K562 (cell line): ENCODE measurements around the gene CARD9. TPM values are rescaled to one million over a fixed set of nuclear protein-coding genes. Genes with fewer than 3 reads are reported as not detected.

Experiments
- ATAC-seq: fragments of 200-7000 bp; cut with Tn5 transposase; 3 replicates; pipeline ENCODE4 v1.9.1; 2020; ENCODE audit warnings: moderate library complexity
- BruUV-seq: library from RNA; stranded (reverse); fragments of 400-500 nt; replicated peaks from 2 replicates; lab custom pipeline; 2021; lab: Mats Ljungman, UMichigan
- CTCF ChIA-PET: fragments of 300-600 bp; formaldehyde crosslinking; extraction: SDS; loops from one replicate; lab custom pipeline; 2021; ENCODE audit warnings: low intra/inter-chr PET ratio; lab: Yijun Ruan, JAX
- POLR2A ChIA-PET: fragments of 300-600, 350-650 bp; sonication (Branson Sonifier 250); formaldehyde crosslinking; extraction: SDS; loops from one replicate; lab custom pipeline; 2021; ENCODE audit warnings: antibody characterized with exemption, inconsistent platforms; lab: Yijun Ruan, JAX
- DNase-seq, 4 experiments: peaks; one replicate each; pipeline versions ENCODE4 v3.0.0 to v3.0.0-alpha.2; 2011 to 2018; ENCODE audit warnings: low spot score in 3 of 4, mixed read lengths in 3 of 4; ENCODE audit errors: extremely low read depth in 1 of 4
- FAIRE-seq: peaks from 2 replicates; lab custom pipeline; 2011; peaks lifted over from hg19 to GRCh38; lab: Jason Lieb, UNC
- H2AFZ ChIP-seq: 2 replicates; pipeline ENCODE4 v1.6.0; 2011; ENCODE audit warnings: low read depth, low read length, control low read depth, inconsistent platforms
- H3K27ac ChIP-seq: fragments of 200-600 bp; 3 replicates; pipeline ENCODE4 v1.8.0; 2011; ENCODE audit warnings: low read depth, mild to moderate bottlenecking, control low read depth, inconsistent platforms, low read length, moderate library complexity, mixed read lengths; ENCODE audit errors: extremely low read depth
- H3K27me3 ChIP-seq, 2 experiments: fragments of 300-600 bp in 1 of 2; 2 replicates in 1 of 2; 3 replicates in 1 of 2; pipeline versions ENCODE4 v1.6.0 to v1.8.0; 2011; ENCODE audit warnings: inconsistent platforms in 2 of 2, low read length in 2 of 2, mild to moderate bottlenecking in 1 of 2, mixed read lengths in 1 of 2, moderate library complexity in 1 of 2; ENCODE audit not compliant: control insufficient read depth in 2 of 2, insufficient read depth in 2 of 2
- H3K36me3 ChIP-seq: fragments of 300-600 bp; 3 replicates; pipeline ENCODE4 v1.8.0; 2011; ENCODE audit warnings: mild to moderate bottlenecking, low read length, inconsistent platforms; ENCODE audit not compliant: control insufficient read depth, insufficient read depth
- H3K4me1 ChIP-seq, 2 experiments: fragments of 200-600 bp in 1 of 2; replicated peaks in 1 of 2; 2 replicates in 1 of 2; 3 replicates in 1 of 2; pipeline versions ENCODE4 v1.5.1 to v1.8.0; 2011; ENCODE audit warnings: inconsistent platforms in 2 of 2, low read length in 2 of 2, mild to moderate bottlenecking in 1 of 2, mixed read lengths in 1 of 2, moderate library complexity in 1 of 2; ENCODE audit not compliant: control insufficient read depth in 2 of 2, insufficient read depth in 2 of 2
- H3K4me2 ChIP-seq: 2 replicates; pipeline ENCODE4 v1.6.1; 2011; ENCODE audit warnings: low read length, control low read depth, inconsistent platforms, mixed read lengths; ENCODE audit not compliant: insufficient read depth
- H3K4me3 ChIP-seq: fragments of 200-600 bp; sonication (generic), shearing (Covaris generic); 2 replicates; pipeline ENCODE4 v1.5.1; 2016; ENCODE audit warnings: control low read depth, inconsistent platforms
- H3K79me2 ChIP-seq: fragments of 200-600 bp; 3 replicates; pipeline ENCODE4 v1.8.0; 2011; ENCODE audit warnings: low read length, inconsistent platforms; ENCODE audit not compliant: control insufficient read depth, insufficient read depth
- H3K9ac ChIP-seq, 2 experiments: 2 replicates each; pipeline versions ENCODE4 v1.6.0 to v1.6.1; 2011; ENCODE audit warnings: low read depth in 2 of 2, low read length in 2 of 2, control low read depth in 1 of 2, inconsistent platforms in 1 of 2, mild to moderate bottlenecking in 1 of 2, mixed read lengths in 1 of 2; ENCODE audit not compliant: insufficient read depth in 1 of 2
- H3K9me1 ChIP-seq: one replicate; pipeline ENCODE4 v1.6.0; 2011; ENCODE audit warnings: inconsistent platforms, mild to moderate bottlenecking, low read length, moderate library complexity; ENCODE audit not compliant: control insufficient read depth, insufficient read depth
- H3K9me3 ChIP-seq: replicated peaks from 2 replicates; pipeline ENCODE4 v1.5.1; 2011; ENCODE audit warnings: low read depth, low read length, inconsistent platforms; ENCODE audit not compliant: control insufficient read depth, insufficient read depth
- H4K20me1 ChIP-seq: replicated peaks from 2 replicates; pipeline ENCODE4 v1.6.1; 2011; ENCODE audit warnings: low read length, inconsistent platforms, mixed read lengths; ENCODE audit not compliant: control insufficient read depth, insufficient read depth
- ATF7 ChIP-seq: fragments of 450-650 bp; IDR thresholded peaks from 2 replicates; pipeline ENCODE4 v1.7.1; 2014; ENCODE audit warnings: mild to moderate bottlenecking, moderate library complexity
- KLF13 ChIP-seq: fragments of 450-650 bp; IDR thresholded peaks from 2 replicates; pipeline ENCODE4 v1.6.1; 2016; ENCODE audit warnings: missing genetic modification characterization, low read depth, mild to moderate bottlenecking, missing compliant biosample characterization, moderate library complexity, borderline replicate concordance
- PURB ChIP-seq: sonication (generic); formaldehyde crosslinking; IDR thresholded peaks from 2 replicates; pipeline ENCODE4 v1.9.0; 2021; ENCODE audit warnings: low read depth, mild to moderate bottlenecking, missing genetic modification reagents
- PYGO2 ChIP-seq: fragments of 450-650 bp; IDR thresholded peaks from 2 replicates; pipeline ENCODE4 v1.6.1; 2016; ENCODE audit warnings: mild to moderate bottlenecking, missing genetic modification characterization, moderate library complexity, missing compliant biosample characterization
- SMAD1 ChIP-seq: fragments of 150-350 bp; IDR thresholded peaks from 2 replicates; pipeline ENCODE4 v1.6.1; 2014; ENCODE audit warnings: low read length, low read depth; ENCODE audit not compliant: partially characterized antibody
- SMARCB1 ChIP-seq: IDR thresholded peaks from 2 replicates; pipeline ENCODE4 v1.6.1; 2011; ENCODE audit warnings: improper control_type of control experiment, low read depth; ENCODE audit not compliant: insufficient read length
- SMARCC2 ChIP-seq: fragments of 450-650 bp; IDR thresholded peaks from 2 replicates; pipeline ENCODE4 v1.6.1; 2017; ENCODE audit warnings: antibody characterized with exemption, moderate library complexity, mild to moderate bottlenecking, low read depth
- U2AF2 ChIP-seq: fragments of 200-400 bp; formaldehyde crosslinking; optimal IDR thresholded peaks from 2 replicates; pipeline ENCODE3; 2017; ENCODE audit warnings: low read depth, mild to moderate bottlenecking, low read length
- ZNF445 ChIP-seq: fragments of 250-450 bp; sonication (Bioruptor Pico); IDR thresholded peaks from 2 replicates; pipeline ENCODE4 v1.4.0; 2020; ENCODE audit warnings: low read depth, mild to moderate bottlenecking, moderate library complexity
- ZNF76 ChIP-seq: fragments of 250-450 bp; sonication (Bioruptor Pico); IDR thresholded peaks from 2 replicates; pipeline ENCODE4 v1.4.0; 2020; ENCODE audit warnings: mild to moderate bottlenecking, moderate library complexity, borderline replicate concordance
- WGBS: fragments of 100-300 bp; shearing (Covaris generic); methylation state at CpG from one replicate; pipeline ENCODE4 v1.1.6; 2016; ENCODE audit warnings: low coverage, mixed read lengths; ENCODE audit not compliant: insufficient coverage; ENCODE audit errors: missing lambda C conversion rate; 5-methylcytosine and 5-hydroxymethylcytosine counted together
- in situ Hi-C: fragments of 300-500 bp; cut with MboI; formaldehyde crosslinking; loops from 4 replicates; pipeline ENCODE4 v1.15.0; 2018; ENCODE audit warnings: inconsistent platforms, mixed read lengths
- intact Hi-C: fragments of 100-400 bp; cut with micrococcal nuclease; formaldehyde crosslinking; loops from 2 replicates; pipeline ENCODE4 v1.14.2; 2022
- polyA plus RNA-seq, 8 experiments: library from polyadenylated mRNA; depleted of rRNA in 4 of 8; stranded (reverse) in 5 of 8; unstranded in 3 of 8; fragments of >200 nt; fragmentation: Nextera tagmentation in 2 of 8; fragmentation: Illumina TruSeq in 1 of 8; extraction: Ambion mirVana in 2 of 8; extraction: Trizol in 1 of 8; gene quantifications; 2 replicates each; pipeline versions ENCODE4 v1.2.1 to v1.2.3, GENCODE V29; 2011 to 2014; ENCODE audit warnings: inconsistent platforms in 1 of 8, missing spikeins in 1 of 8
- total RNA-seq, 7 experiments: library from RNA; depleted of rRNA in 6 of 7; stranded (reverse); fragments of >200 nt in 6 of 7; fragmentation: Illumina TruSeq in 2 of 7; extraction: Trizol in 2 of 7; gene quantifications; 2 replicates each; pipeline versions ENCODE4 v1.2.1 to v1.2.3, GENCODE V29; 2011 to 2021; ENCODE audit warnings: low replicate concordance in 1 of 7
- TF ChIP-seq, protein P1 (sequence below), 3 experiments: fragments of 200-800 bp in 1 of 3; fragments of 250-450 bp in 1 of 3; fragments of 450-650 bp in 1 of 3; sonication (Bioruptor Pico) in 1 of 3; sonication (Bioruptor generic) in 1 of 3; formaldehyde crosslinking in 1 of 3; IDR thresholded peaks; 2 replicates each; pipeline versions ENCODE4 v1.6.1 to v1.8.0; 2016 to 2022; ENCODE audit warnings: mild to moderate bottlenecking in 2 of 3, missing genetic modification characterization in 2 of 3, missing compliant biosample characterization in 1 of 3, moderate library complexity in 1 of 3
- TF ChIP-seq, protein P2 (sequence below): fragments of 250-450 bp; sonication (Bioruptor Pico); IDR thresholded peaks from 2 replicates; pipeline ENCODE4 v1.8.0; 2021; ENCODE audit warnings: mild to moderate bottlenecking, moderate library complexity
- TF ChIP-seq, protein P3 (sequence below), 2 experiments: fragments of 450-650 bp; conservative IDR thresholded peaks; 2 replicates each; pipeline ENCODE4 v1.6.1; 2017; ENCODE audit warnings: mild to moderate bottlenecking in 2 of 2, moderate library complexity in 2 of 2
- TF ChIP-seq, protein P4 (sequence below): fragments of 450-650 bp; formaldehyde crosslinking; IDR thresholded peaks from 2 replicates; pipeline ENCODE4 v1.4.0; 2020; ENCODE audit warnings: mild to moderate bottlenecking, mixed read lengths

CARD9 gene
- total and polyA plus RNA-seq, 9 of the 15 experiments (the other 6 are each of a cell fraction or from before 2014, with no cell fraction given), result 1.7 to 53.0 (median 9.7) TPM

DNA sequence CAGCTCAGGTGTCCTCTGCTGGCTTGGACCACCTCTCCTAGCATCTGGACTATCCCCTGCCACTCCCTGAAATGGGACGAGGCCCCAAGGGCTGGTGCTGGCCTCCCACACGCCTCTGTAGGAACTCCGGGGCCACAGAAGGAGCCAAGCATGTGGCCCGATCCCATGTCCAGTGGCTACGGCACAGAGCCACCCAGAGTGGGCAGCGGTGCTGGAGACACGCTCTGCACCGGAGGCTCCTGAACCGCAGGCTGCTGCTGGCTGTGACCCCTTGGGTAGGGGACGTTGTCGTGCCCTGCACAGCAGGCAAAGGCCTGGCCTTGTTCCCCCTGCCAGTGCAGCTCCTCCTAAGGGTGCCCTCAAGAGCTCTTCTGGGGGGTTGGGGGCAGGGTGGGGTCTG lies 6.4 kb upstream of the CARD9 start:
- 91% methylated on average over 11 of the region's 11 CpGs for WGBS
- TF ChIP-seq U2AF2 (no peak), KLF13 (tag) (no peak), PURB (CRISPR knock-in tag) (no peak), SMARCC2 (no peak), SMAD1 (no peak), ZNF445 (CRISPR knock-in tag) (no peak), PYGO2 (tag) (no peak), SMARCB1 (no peak), ZNF76 (CRISPR knock-in tag) (no peak), ATF7 (no peak)
- TF ChIP-seq, protein P1, sequence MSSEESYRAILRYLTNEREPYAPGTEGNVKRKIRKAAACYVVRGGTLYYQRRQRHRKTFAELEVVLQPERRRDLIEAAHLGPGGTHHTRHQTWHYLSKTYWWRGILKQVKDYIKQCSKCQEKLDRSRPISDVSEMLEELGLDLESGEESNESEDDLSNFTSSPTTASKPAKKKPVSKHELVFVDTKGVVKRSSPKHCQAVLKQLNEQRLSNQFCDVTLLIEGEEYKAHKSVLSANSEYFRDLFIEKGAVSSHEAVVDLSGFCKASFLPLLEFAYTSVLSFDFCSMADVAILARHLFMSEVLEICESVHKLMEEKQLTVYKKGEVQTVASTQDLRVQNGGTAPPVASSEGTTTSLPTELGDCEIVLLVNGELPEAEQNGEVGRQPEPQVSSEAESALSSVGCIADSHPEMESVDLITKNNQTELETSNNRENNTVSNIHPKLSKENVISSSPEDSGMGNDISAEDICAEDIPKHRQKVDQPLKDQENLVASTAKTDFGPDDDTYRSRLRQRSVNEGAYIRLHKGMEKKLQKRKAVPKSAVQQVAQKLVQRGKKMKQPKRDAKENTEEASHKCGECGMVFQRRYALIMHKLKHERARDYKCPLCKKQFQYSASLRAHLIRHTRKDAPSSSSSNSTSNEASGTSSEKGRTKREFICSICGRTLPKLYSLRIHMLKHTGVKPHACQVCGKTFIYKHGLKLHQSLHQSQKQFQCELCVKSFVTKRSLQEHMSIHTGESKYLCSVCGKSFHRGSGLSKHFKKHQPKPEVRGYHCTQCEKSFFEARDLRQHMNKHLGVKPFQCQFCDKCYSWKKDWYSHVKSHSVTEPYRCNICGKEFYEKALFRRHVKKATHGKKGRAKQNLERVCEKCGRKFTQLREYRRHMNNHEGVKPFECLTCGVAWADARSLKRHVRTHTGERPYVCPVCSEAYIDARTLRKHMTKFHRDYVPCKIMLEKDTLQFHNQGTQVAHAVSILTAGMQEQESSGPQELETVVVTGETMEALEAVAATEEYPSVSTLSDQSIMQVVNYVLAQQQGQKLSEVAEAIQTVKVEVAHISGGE (CRISPR knock-in tag; IDR thresholded peaks at IDR 0.05), result no peak
- TF ChIP-seq, protein P2, sequence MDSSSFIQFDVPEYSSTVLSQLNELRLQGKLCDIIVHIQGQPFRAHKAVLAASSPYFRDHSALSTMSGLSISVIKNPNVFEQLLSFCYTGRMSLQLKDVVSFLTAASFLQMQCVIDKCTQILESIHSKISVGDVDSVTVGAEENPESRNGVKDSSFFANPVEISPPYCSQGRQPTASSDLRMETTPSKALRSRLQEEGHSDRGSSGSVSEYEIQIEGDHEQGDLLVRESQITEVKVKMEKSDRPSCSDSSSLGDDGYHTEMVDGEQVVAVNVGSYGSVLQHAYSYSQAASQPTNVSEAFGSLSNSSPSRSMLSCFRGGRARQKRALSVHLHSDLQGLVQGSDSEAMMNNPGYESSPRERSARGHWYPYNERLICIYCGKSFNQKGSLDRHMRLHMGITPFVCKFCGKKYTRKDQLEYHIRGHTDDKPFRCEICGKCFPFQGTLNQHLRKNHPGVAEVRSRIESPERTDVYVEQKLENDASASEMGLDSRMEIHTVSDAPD (CRISPR knock-in tag), result no peak
- TF ChIP-seq, protein P3, sequence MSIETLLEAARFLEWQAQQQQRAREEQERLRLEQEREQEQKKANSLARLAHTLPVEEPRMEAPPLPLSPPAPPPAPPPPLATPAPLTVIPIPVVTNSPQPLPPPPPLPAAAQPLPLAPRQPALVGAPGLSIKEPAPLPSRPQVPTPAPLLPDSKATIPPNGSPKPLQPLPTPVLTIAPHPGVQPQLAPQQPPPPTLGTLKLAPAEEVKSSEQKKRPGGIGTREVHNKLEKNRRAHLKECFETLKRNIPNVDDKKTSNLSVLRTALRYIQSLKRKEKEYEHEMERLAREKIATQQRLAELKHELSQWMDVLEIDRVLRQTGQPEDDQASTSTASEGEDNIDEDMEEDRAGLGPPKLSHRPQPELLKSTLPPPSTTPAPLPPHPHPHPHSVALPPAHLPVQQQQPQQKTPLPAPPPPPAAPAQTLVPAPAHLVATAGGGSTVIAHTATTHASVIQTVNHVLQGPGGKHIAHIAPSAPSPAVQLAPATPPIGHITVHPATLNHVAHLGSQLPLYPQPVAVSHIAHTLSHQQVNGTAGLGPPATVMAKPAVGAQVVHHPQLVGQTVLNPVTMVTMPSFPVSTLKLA (conservative IDR thresholded peaks at IDR 0.05), result no peak
- TF ChIP-seq, protein P4, sequence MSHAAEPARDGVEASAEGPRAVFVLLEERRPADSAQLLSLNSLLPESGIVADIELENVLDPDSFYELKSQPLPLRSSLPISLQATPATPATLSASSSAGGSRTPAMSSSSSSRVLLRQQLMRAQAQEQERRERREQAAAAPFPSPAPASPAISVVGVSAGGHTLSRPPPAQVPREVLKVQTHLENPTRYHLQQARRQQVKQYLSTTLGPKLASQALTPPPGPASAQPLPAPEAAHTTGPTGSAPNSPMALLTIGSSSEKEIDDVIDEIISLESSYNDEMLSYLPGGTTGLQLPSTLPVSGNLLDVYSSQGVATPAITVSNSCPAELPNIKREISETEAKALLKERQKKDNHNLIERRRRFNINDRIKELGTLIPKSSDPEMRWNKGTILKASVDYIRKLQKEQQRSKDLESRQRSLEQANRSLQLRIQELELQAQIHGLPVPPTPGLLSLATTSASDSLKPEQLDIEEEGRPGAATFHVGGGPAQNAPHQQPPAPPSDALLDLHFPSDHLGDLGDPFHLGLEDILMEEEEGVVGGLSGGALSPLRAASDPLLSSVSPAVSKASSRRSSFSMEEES (CRISPR knock-in tag), result no peak

More for the DNA sequence above, 6.4 kb upstream of the CARD9 start:
- Histone ChIP-seq H3K36me3 (peaks cover 98% of the 10 kb centered on the region; the same call in 2 of the 3 replicates), H2AFZ (no peak overlapping the region), H3K9me3 (no peaks in the 10 kb centered on the region), H3K9me1 (no peaks in the 10 kb centered on the region), H3K4me3 (no peak overlapping the region), H3K79me2 (no peaks in the 10 kb centered on the region), H3K27me3 (no peaks in the 10 kb centered on the region), H3K9ac (peak overlapping the region in 1 of 2 experiments; percentile 26; a peak in 1 of 4 replicates), H3K27ac (no peak overlapping the region), H4K20me1 (no peaks in the 10 kb centered on the region), H3K4me1 (peaks cover 0 to 47% of the 10 kb centered on the region in 2 experiments; a peak in 1 of 5 replicates), H3K4me2 (no peak overlapping the region)
- no TSS peak for BruUV-seq
- DNase-seq, result no peak
- no peak for ATAC-seq
- no peak for FAIRE-seq
- ChIA-PET CTCF (no interaction called here), POLR2A (no interaction called here)
- intact Hi-C loops, result no loop called here
- in situ Hi-C loops, result no loop called here
